ENCODE results near the gene ZMYND8.

Gene ZMYND8

GRCh38 chr20:47222468-47223119, 133.9 kb downstream of the ZMYND8 start:
- no peak overlapping the region for H3K4me3 ChIP-seq (ENCODE audit: insufficient read length, low read depth)

GRCh38 chr20:47221036-47221625, 135.4 kb downstream of the ZMYND8 start:
- TF ChIP-seq ZNF274 (IDR thresholded peaks at IDR 0.05; ENCODE audit: low read depth, low read length): no peak
- TF ChIP-seq YY1 (IDR thresholded peaks at IDR 0.05; ENCODE audit: insufficient read depth, insufficient read length): no peak
- no peak for TF ChIP-seq SUZ12 (IDR thresholded peaks at IDR 0.05; ENCODE audit: extremely low read depth, insufficient read depth, insufficient read length)
- H3K36me3 ChIP-seq (ENCODE audit: insufficient read depth, insufficient read length, low read length): peaks cover 85% of the 10 kb centered on the region
- no peak for DNase-seq (ENCODE audit: low read depth, low spot score)
- H3K27me3 ChIP-seq (ENCODE audit: insufficient read depth, insufficient read length): no peaks in the 10 kb centered on the region
- no peak overlapping the region for H3K4me3 ChIP-seq (ENCODE audit: insufficient read length, low read depth)
- no peaks in the 10 kb centered on the region for H3K9me3 ChIP-seq (ENCODE audit: insufficient read depth, low read length)
- peaks cover 4% of the 10 kb centered on the region for H3K4me1 ChIP-seq (ENCODE audit: insufficient read depth, insufficient read length)
- no peak overlapping the region for H3K9ac ChIP-seq (ENCODE audit: insufficient read length, low read depth)

More at GRCh38 chr20:47222468-47223119, 133.9 kb downstream of the ZMYND8 start:
- no peak for DNase-seq (ENCODE audit: low read depth, low spot score)
- H3K9me3 ChIP-seq (ENCODE audit: insufficient read depth, low read length): no peaks in the 10 kb centered on the region
- peaks cover 90% of the 10 kb centered on the region for H3K36me3 ChIP-seq (ENCODE audit: insufficient read depth, insufficient read length, low read length)
- no peak for TF ChIP-seq ZNF274 (IDR thresholded peaks at IDR 0.05; ENCODE audit: low read depth, low read length)
- TF ChIP-seq YY1 (IDR thresholded peaks at IDR 0.05; ENCODE audit: insufficient read depth, insufficient read length): no peak
- TF ChIP-seq SUZ12 (IDR thresholded peaks at IDR 0.05; ENCODE audit: extremely low read depth, insufficient read depth, insufficient read length): no peak
- no peak overlapping the region for H3K9ac ChIP-seq (ENCODE audit: insufficient read length, low read depth)
- peaks cover 8% of the 10 kb centered on the region for H3K4me1 ChIP-seq (ENCODE audit: insufficient read depth, insufficient read length)
- no peaks in the 10 kb centered on the region for H3K27me3 ChIP-seq (ENCODE audit: insufficient read depth, insufficient read length)

GRCh38 chr20:47220161-47220582, 136.3 kb downstream of the ZMYND8 start:
- no peak overlapping the region for H3K9ac ChIP-seq (ENCODE audit: insufficient read length, low read depth)
- H3K9me3 ChIP-seq (ENCODE audit: insufficient read depth, low read length): no peaks in the 10 kb centered on the region
- DNase-seq (ENCODE audit: low read depth, low spot score): peak; percentile 39
- peaks cover 3% of the 10 kb centered on the region for H3K4me1 ChIP-seq (ENCODE audit: insufficient read depth, insufficient read length)
- H3K4me3 ChIP-seq (ENCODE audit: insufficient read length, low read depth): no peak overlapping the region
- peak; percentile 30 for TF ChIP-seq YY1 (IDR thresholded peaks at IDR 0.05; ENCODE audit: insufficient read depth, insufficient read length)
- no peak for TF ChIP-seq ZNF274 (IDR thresholded peaks at IDR 0.05; ENCODE audit: low read depth, low read length)
- no peak for TF ChIP-seq SUZ12 (IDR thresholded peaks at IDR 0.05; ENCODE audit: extremely low read depth, insufficient read depth, insufficient read length)
- H3K36me3 ChIP-seq (ENCODE audit: insufficient read depth, insufficient read length, low read length): peaks cover 85% of the 10 kb centered on the region
- no peaks in the 10 kb centered on the region for H3K27me3 ChIP-seq (ENCODE audit: insufficient read depth, insufficient read length)

- H3K4me3 ChIP-seq (ENCODE audit: insufficient read length, low read depth): no peak overlapping the region
- no peaks in the 10 kb centered on the region for H3K27me3 ChIP-seq (ENCODE audit: insufficient read depth, insufficient read length)
- H3K4me1 ChIP-seq (ENCODE audit: insufficient read depth, insufficient read length): peaks cover 3% of the 10 kb centered on the region
- TF ChIP-seq SUZ12 (IDR thresholded peaks at IDR 0.05; ENCODE audit: extremely low read depth, insufficient read depth, insufficient read length): no peak
- no peak for TF ChIP-seq YY1 (IDR thresholded peaks at IDR 0.05; ENCODE audit: insufficient read depth, insufficient read length)
- no peak for TF ChIP-seq ZNF274 (IDR thresholded peaks at IDR 0.05; ENCODE audit: low read depth, low read length)
- no peaks in the 10 kb centered on the region for H3K9me3 ChIP-seq (ENCODE audit: insufficient read depth, low read length)
- no peak for DNase-seq (ENCODE audit: low read depth, low spot score)
- peaks cover 84% of the 10 kb centered on the region for H3K36me3 ChIP-seq (ENCODE audit: insufficient read depth, insufficient read length, low read length)
- H3K9ac ChIP-seq (ENCODE audit: insufficient read length, low read depth): no peak overlapping the region
These were observed 138.7 kb downstream of the ZMYND8 start for GRCh38 chr20:47217482-47218446.

GRCh38 chr20:47216819-47217410, 139.6 kb downstream of the ZMYND8 start:
- H3K4me3 ChIP-seq (ENCODE audit: insufficient read length, low read depth): no peak overlapping the region
- H3K9ac ChIP-seq (ENCODE audit: insufficient read length, low read depth): no peak overlapping the region
- peaks cover 87% of the 10 kb centered on the region for H3K36me3 ChIP-seq (ENCODE audit: insufficient read depth, insufficient read length, low read length)
- no peaks in the 10 kb centered on the region for H3K9me3 ChIP-seq (ENCODE audit: insufficient read depth, low read length)
- no peaks in the 10 kb centered on the region for H3K27me3 ChIP-seq (ENCODE audit: insufficient read depth, insufficient read length)
- TF ChIP-seq SUZ12 (IDR thresholded peaks at IDR 0.05; ENCODE audit: extremely low read depth, insufficient read depth, insufficient read length): no peak
- no peak for TF ChIP-seq YY1 (IDR thresholded peaks at IDR 0.05; ENCODE audit: insufficient read depth, insufficient read length)
- TF ChIP-seq ZNF274 (IDR thresholded peaks at IDR 0.05; ENCODE audit: low read depth, low read length): no peak
- H3K4me1 ChIP-seq (ENCODE audit: insufficient read depth, insufficient read length): peaks cover 3% of the 10 kb centered on the region
- no peak for DNase-seq (ENCODE audit: low read depth, low spot score)

- Histone ChIP-seq H3K9ac (ENCODE audit: insufficient read length, low read depth) (no peak overlapping the region), H3K27me3 (ENCODE audit: insufficient read depth, insufficient read length) (no peaks in the 10 kb centered on the region), H3K4me3 (ENCODE audit: insufficient read length, low read depth) (no peak overlapping the region), H3K4me1 (ENCODE audit: insufficient read depth, insufficient read length) (peaks cover 3% of the 10 kb centered on the region), H3K36me3 (ENCODE audit: insufficient read depth, insufficient read length, low read length) (peaks cover 87% of the 10 kb centered on the region), H3K9me3 (ENCODE audit: insufficient read depth, low read length) (no peaks in the 10 kb centered on the region)
- TF ChIP-seq SUZ12 (IDR thresholded peaks at IDR 0.05; ENCODE audit: extremely low read depth, insufficient read depth, insufficient read length) (no peak), ZNF274 (IDR thresholded peaks at IDR 0.05; ENCODE audit: low read depth, low read length) (no peak), YY1 (IDR thresholded peaks at IDR 0.05; ENCODE audit: insufficient read depth, insufficient read length) (no peak)
- no peak for DNase-seq (ENCODE audit: low read depth, low spot score)
These were observed 140.7 kb downstream of the ZMYND8 start for GRCh38 chr20:47215653-47216397.

Measured in NT2/D1 (cell line).